Fibroblast of skin of right biceps (primary cell): ENCODE measurements around the gene MIEF2.
"Not testable (repeated sequence)": the region's sequence is repeated elsewhere in the genome, so short reads cannot be mapped to it uniquely, and the experiment has no call there.

Source experiments
- DNase-seq: peaks from one replicate; pipeline ENCODE4 v3.0.0-alpha.2; 2013

MIEF2 gene

GRCh38 chr17:18300725-18301480 is 40.4 kb downstream of the MIEF2 start:
- DNase-seq = no peak

GRCh38 chr17:18303206-18303605 is 42.7 kb downstream of the MIEF2 start:
- DNase-seq = not testable (repeated sequence)

- no peak for DNase-seq
Observed at GRCh38 chr17:18309202-18309601, 48.7 kb downstream of the MIEF2 start.

- no peak for DNase-seq
Observed at GRCh38 chr17:18314059-18314730, 53.7 kb downstream of the MIEF2 start.

- DNase-seq = peak; percentile 99
Observed at GRCh38 chr17:18314731-18315561, 54.5 kb downstream of the MIEF2 start, which contains the start of the genes SMCR8 and TOP3A. Gene SMCR8 (plus strand): TSS chr17:18315293. CDS start chr17:18315790, 497 bp downstream. Gene TOP3A (minus strand): TSS chr17:18314994. CDS start chr17:18314778, 216 bp downstream.

- DNase-seq = no peak
Observed at GRCh38 chr17:18315562-18315922, 55.1 kb downstream of the MIEF2 start.

GRCh38 chr17:18315961-18316360 is 55.5 kb downstream of the MIEF2 start:
- no peak for DNase-seq
